Eye (tissue), 1 donor: Measurements from ENCODE around the gene CXorf38.

Experiments used
- DNase-seq: peaks from one replicate; pipeline ENCODE4 v3.0.0-alpha.2; 2015

CXorf38 gene

GRCh38 chrX:40647307-40648197, at the start of gene CXorf38:
CXorf38 (minus strand) TSS chrX:40647561; CDS start chrX:40647520, 41 bp downstream.
- peak; percentile 95 for DNase-seq

GRCh38 chrX:40694802-40695201, 47.4 kb upstream of the CXorf38 start:
- no peak for DNase-seq

GRCh38 chrX:40688929-40689328, 41.6 kb upstream of the CXorf38 start:
- DNase-seq = no peak

- no peak for DNase-seq
These were observed 39.8 kb upstream of the CXorf38 start for GRCh38 chrX:40687169-40687568.

- no peak for DNase-seq
These were observed 38.1 kb upstream of the CXorf38 start for GRCh38 chrX:40685362-40685918.

GRCh38 chrX:40684092-40684491, 36.7 kb upstream of the CXorf38 start:
- peak; percentile 50 for DNase-seq

- DNase-seq = no peak
These were observed 35.9 kb upstream of the CXorf38 start for GRCh38 chrX:40683245-40683644.

GRCh38 chrX:40671126-40671525, 23.8 kb upstream of the CXorf38 start:
- no peak for DNase-seq

- DNase-seq = peak; percentile 4
These were observed 16.7 kb upstream of the CXorf38 start for GRCh38 chrX:40663880-40664630.

GRCh38 chrX:40663078-40663740, 15.8 kb upstream of the CXorf38 start:
- DNase-seq = no peak

- DNase-seq = no peak
These were observed 14.1 kb upstream of the CXorf38 start for GRCh38 chrX:40661489-40661888.

GRCh38 chrX:40660381-40660780, 13.0 kb upstream of the CXorf38 start:
- DNase-seq = no peak

GRCh38 chrX:40653535-40653934, 6.2 kb upstream of the CXorf38 start:
- no peak for DNase-seq

- DNase-seq = no peak
These were observed 5.3 kb upstream of the CXorf38 start for GRCh38 chrX:40652664-40653063.

- peak; percentile 82 for DNase-seq
These were observed 4.4 kb upstream of the CXorf38 start for GRCh38 chrX:40651620-40652223.

- peak; percentile 54 for DNase-seq
These were observed 663 bp downstream of the CXorf38 start for GRCh38 chrX:40646489-40647306.

- peak; percentile 7 for DNase-seq
These were observed 2.5 kb downstream of the CXorf38 start for GRCh38 chrX:40644821-40645358.

GRCh38 chrX:40644176-40644575, 3.2 kb downstream of the CXorf38 start:
- DNase-seq = no peak

GRCh38 chrX:40637687-40638086, 9.7 kb downstream of the CXorf38 start:
- DNase-seq = no peak

GRCh38 chrX:40632199-40632598, 15.2 kb downstream of the CXorf38 start:
- DNase-seq = no peak

GRCh38 chrX:40628506-40628905, 18.9 kb downstream of the CXorf38 start:
- no peak for DNase-seq
